Left lung (tissue), 10 donors: ENCODE results near the gene KIAA0408. TPM values are rescaled to one million over a fixed set of nuclear protein-coding genes. Genes with fewer than 3 reads are reported as not detected.

Experiments
- ATAC-seq: fragments of 200-7000 bp; cut with Tn5 transposase; one replicate; pipeline ENCODE4 v1.9.1; 2020; ENCODE audit warnings: moderate library complexity
- DNase-seq, 4 donors: peaks; one replicate each; pipeline ENCODE4 v3.0.0-alpha.2; 2013 to 2020
- H3K27ac ChIP-seq, 2 donors: fragments of 200-600 bp; sonication (generic) in 1 of 2; one replicate each; pipeline versions ENCODE4 v1.5.0 to v1.8.0; 2020 to 2021
- H3K27me3 ChIP-seq, 2 donors: fragments of 200-600 bp; sonication (generic) in 1 of 2; one replicate each; pipeline versions ENCODE4 v1.5.0 to v1.8.0; 2020 to 2021
- H3K36me3 ChIP-seq, 2 donors: fragments of 200-600 bp; sonication (generic) in 1 of 2; one replicate each; pipeline versions ENCODE4 v1.5.0 to v1.8.0; 2020 to 2021
- H3K4me1 ChIP-seq, 2 donors: fragments of 200-600 bp; one replicate each; pipeline ENCODE4 v1.8.0; 2021
- H3K4me3 ChIP-seq, 2 donors: fragments of 200-600 bp; sonication (generic) in 1 of 2; one replicate each; pipeline versions ENCODE4 v1.5.0 to v1.8.0; 2020 to 2021; ENCODE audit warnings: mild to moderate bottlenecking in 1 of 2
- H3K9me3 ChIP-seq, 2 donors: fragments of 200-600 bp; sonication (generic) in 1 of 2; one replicate each; pipeline versions ENCODE4 v1.5.0 to v1.8.0; 2020 to 2021
- intact Hi-C, 2 donors: fragments of 100-400 bp; cut with DNase I; formaldehyde crosslinking; loops; one replicate each; pipeline versions ENCODE4 v1.11.2 to v1.14.2; 2022
- polyA plus RNA-seq, 6 donors: library from polyadenylated mRNA; unstranded; fragments of 120-200 nt; gene quantifications; one replicate each; pipeline ENCODE4 v1.2.1, GENCODE V29; 2013; ENCODE audit not compliant: insufficient read length in 6 of 6
- total RNA-seq, 2 donors: library from RNA; stranded (reverse); fragmentation: NEBNext Ultra II Directional; extraction: Animal tissue kit (Norgen Biotek cat#: 25700); gene quantifications; one replicate each; pipeline ENCODE4 v1.2.1, GENCODE V29; 2021
- TF ChIP-seq, protein P1 (sequence below), 2 donors: fragments of 200-600 bp; sonication (generic) in 1 of 2; IDR thresholded peaks; one replicate each; pipeline versions ENCODE4 v1.5.0 to v1.8.0; 2021; ENCODE audit warnings: antibody characterized with exemption in 2 of 2
- donor health status: DM: no; HTN: yes; CAD: no.
- donor health status: DM: no; HTN: no; CAD: no.

The KIAA0408 gene
- total and polyA plus RNA-seq, 8 donors = 19.1 to 53.4 (median 39.5) TPM

DNA sequence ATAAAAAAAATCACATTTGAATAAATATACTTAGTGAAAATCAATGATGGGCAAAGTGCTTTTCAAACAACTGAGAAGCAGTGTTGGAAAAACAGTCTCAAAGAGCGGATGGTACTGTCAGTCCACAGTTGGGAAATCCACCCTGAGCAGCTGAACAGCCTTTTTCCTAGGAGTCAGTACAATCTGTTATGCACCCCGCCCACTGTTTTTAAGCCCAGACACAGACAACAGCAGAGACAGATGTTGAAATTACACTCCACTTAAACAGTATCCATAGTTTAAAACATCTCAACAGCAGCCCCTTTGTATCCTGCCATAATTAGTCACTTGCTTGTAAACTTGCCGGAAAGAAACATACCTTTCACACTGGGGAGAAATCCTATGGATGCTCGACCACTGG is 372 bp downstream of the KIAA0408 start:
- intact Hi-C loops = no loop called here

DNA sequence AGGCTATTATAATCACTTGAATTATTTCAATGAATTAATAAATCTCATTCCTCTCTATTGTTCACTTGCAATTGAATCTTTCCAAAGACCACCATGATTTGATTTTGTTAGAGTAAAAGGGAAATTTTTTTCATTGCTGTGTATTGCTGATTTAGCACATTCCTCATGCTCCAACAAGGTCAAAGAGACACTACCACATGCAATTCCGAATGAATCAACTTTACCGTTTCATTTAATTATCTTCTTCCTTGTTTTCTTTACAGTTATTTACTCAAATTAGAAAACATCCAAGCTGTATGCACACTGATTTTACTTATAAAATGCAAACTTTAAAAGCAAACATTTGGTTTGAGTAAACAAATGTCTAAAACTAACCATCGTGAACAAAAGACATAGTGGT is 967 bp downstream of the KIAA0408 start:
- Histone ChIP-seq H3K27ac (peak overlapping the region; percentile 64 to 90), H3K4me1 (peaks cover 0 to 17% of the 10 kb centered on the region in 2 donors), H3K9me3 (no peaks in the 10 kb centered on the region), H3K4me3 (peak overlapping the region; percentile 31 to 39), H3K27me3 (no peaks in the 10 kb centered on the region), H3K36me3 (no peaks in the 10 kb centered on the region)
- no peak for DNase-seq
- no peak for ATAC-seq
- TF ChIP-seq, protein P1, sequence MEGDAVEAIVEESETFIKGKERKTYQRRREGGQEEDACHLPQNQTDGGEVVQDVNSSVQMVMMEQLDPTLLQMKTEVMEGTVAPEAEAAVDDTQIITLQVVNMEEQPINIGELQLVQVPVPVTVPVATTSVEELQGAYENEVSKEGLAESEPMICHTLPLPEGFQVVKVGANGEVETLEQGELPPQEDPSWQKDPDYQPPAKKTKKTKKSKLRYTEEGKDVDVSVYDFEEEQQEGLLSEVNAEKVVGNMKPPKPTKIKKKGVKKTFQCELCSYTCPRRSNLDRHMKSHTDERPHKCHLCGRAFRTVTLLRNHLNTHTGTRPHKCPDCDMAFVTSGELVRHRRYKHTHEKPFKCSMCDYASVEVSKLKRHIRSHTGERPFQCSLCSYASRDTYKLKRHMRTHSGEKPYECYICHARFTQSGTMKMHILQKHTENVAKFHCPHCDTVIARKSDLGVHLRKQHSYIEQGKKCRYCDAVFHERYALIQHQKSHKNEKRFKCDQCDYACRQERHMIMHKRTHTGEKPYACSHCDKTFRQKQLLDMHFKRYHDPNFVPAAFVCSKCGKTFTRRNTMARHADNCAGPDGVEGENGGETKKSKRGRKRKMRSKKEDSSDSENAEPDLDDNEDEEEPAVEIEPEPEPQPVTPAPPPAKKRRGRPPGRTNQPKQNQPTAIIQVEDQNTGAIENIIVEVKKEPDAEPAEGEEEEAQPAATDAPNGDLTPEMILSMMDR (IDR thresholded peaks at IDR 0.05) = no peak
- intact Hi-C loops = no loop called here

More for the DNA sequence above, 372 bp downstream of the KIAA0408 start:
- peak overlapping the region; percentile 31 to 39 for H3K4me3 ChIP-seq
- TF ChIP-seq, protein P1 (IDR thresholded peaks at IDR 0.05) = no peak
- peak overlapping the region; percentile 64 to 90 for H3K27ac ChIP-seq
- H3K4me1 ChIP-seq = peaks cover 0 to 18% of the 10 kb centered on the region in 2 donors
- ATAC-seq (peak; percentile 63), DNase-seq (peak in 2 of 4 donors; percentile 40 to 73)
- no peaks in the 10 kb centered on the region for H3K9me3 ChIP-seq
- no peaks in the 10 kb centered on the region for H3K27me3 ChIP-seq
- H3K36me3 ChIP-seq = no peaks in the 10 kb centered on the region

DNA sequence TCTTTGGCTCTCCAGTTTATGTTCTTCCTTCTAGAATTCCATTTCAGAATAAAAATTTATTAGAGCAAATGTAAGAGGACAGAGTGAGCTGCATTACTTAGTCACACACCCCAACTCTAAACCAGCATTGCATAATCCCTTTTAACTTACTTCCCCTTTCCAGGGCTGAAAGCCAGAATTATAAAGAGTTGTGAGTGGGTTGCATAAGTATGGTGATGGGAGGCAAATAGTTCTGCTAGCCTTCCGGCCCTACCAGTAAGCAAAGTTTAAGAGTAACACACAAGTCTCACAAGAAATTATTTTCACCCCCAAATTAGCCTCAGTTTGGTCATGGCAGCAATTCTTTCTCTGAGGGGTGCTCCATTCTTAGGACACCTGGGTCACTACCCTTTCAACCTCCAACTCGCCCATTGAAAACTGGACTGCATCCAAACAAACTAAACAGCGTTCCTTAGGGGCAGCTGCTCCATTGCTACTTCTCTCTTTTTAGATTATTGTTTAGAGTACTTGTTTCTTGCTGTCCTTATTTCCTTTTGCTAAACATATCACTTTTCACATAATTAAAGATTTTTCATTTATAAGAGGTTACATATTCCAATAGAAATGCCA is 1.6 kb downstream of the KIAA0408 start:
- intact Hi-C loops = no loop called here
- Histone ChIP-seq H3K4me1 (peaks cover 0 to 17% of the 10 kb centered on the region in 2 donors), H3K27ac (peak overlapping the region; percentile 64 to 90), H3K9me3 (no peaks in the 10 kb centered on the region), H3K36me3 (no peaks in the 10 kb centered on the region), H3K27me3 (no peaks in the 10 kb centered on the region), H3K4me3 (peak overlapping the region; percentile 31 to 39)
- TF ChIP-seq, protein P1 (IDR thresholded peaks at IDR 0.05) = no peak
- DNase-seq (peak in 2 of 4 donors; percentile 87 to 90), ATAC-seq (peak; percentile 73)

DNA sequence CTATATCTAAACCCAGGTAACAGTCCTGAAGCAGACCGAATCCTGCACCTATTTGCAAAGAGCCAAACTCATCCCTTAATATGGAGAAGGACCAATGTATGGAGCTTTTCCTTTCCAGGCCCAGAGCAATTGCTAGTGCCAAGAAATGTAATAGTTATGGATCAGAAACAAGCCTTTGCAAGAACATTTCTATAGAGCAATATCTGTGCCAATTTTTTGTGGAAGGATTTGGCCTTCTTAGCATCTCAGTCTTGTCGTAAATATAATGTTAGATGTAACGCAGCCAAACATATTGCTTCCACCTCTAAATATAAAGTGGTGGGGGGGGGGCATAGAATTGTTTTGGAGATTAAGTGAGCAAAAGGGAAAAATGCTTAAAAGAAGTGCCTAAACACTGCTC is 2.7 kb downstream of the KIAA0408 start:
- ATAC-seq (no peak), DNase-seq (peak in 1 of 4 donors; percentile 71)
- peaks cover 0 to 17% of the 10 kb centered on the region in 2 donors for H3K4me1 ChIP-seq
- intact Hi-C loops = no loop called here
- H3K27ac ChIP-seq = peak overlapping the region; percentile 64 to 90
- no peaks in the 10 kb centered on the region for H3K9me3 ChIP-seq
- no peaks in the 10 kb centered on the region for H3K36me3 ChIP-seq
- H3K27me3 ChIP-seq = no peaks in the 10 kb centered on the region
- peak overlapping the region in 1 of 2 donors; percentile 39 for H3K4me3 ChIP-seq
- TF ChIP-seq, protein P1 (IDR thresholded peaks at IDR 0.05) = no peak

GRCh38 chr6:127453845-127454619 is 5.2 kb downstream of the KIAA0408 start:
- Histone ChIP-seq H3K36me3 (no peaks in the 10 kb centered on the region), H3K4me3 (no peak overlapping the region), H3K27ac (peak overlapping the region in 1 of 2 donors; percentile 0), H3K9me3 (no peaks in the 10 kb centered on the region), H3K4me1 (peaks cover 0 to 17% of the 10 kb centered on the region in 2 donors), H3K27me3 (no peaks in the 10 kb centered on the region)
- peak in 1 of 4 donors; percentile 69 for DNase-seq
- TF ChIP-seq, protein P1 (IDR thresholded peaks at IDR 0.05) = no peak
- intact Hi-C loops = no loop called here
- ATAC-seq = peak; percentile 35
